Gastrocnemius medialis (tissue), 4 donors: ENCODE data around the gene GPC2. TPM values are rescaled to one million over a fixed set of nuclear protein-coding genes. Genes with fewer than 3 reads are reported as not detected.
"Not testable (repeated sequence)": the region's sequence is repeated elsewhere in the genome, so short reads cannot be mapped to it uniquely, and the experiment has no call there.

Experiments used
- ATAC-seq, 2 donors: fragments of 150-250 bp; one replicate each; pipeline ENCODE4 v1.9.1; 2016
- DNase-seq, 2 donors: peaks; one replicate each; pipeline ENCODE4 v3.0.0-alpha.2; 2019
- H3K27ac ChIP-seq, 4 donors: fragments of 200-600 bp; sonication (generic); 1 replicate in 1 of 4; 2 replicates in 3 of 4; pipeline ENCODE4 v1.5.1; 2016 to 2018; ENCODE audit warnings: mild to moderate bottlenecking in 2 of 4, moderate library complexity in 1 of 4
- H3K27me3 ChIP-seq, 3 donors: fragments of 200-600 bp; sonication (generic) in 2 of 3; 1 replicate in 1 of 3; 2 replicates in 2 of 3; pipeline versions ENCODE4 v1.5.1 to v1.6.0; 2016 to 2019; ENCODE audit warnings: mild to moderate bottlenecking in 1 of 3, moderate library complexity in 1 of 3
- H3K36me3 ChIP-seq, 2 donors: fragments of 200-600 bp; sonication (generic) in 1 of 2; one replicate each; pipeline ENCODE4 v1.5.1; 2017 to 2018
- H3K4me1 ChIP-seq, 2 donors: fragments of 200-600 bp; sonication (generic) in 1 of 2; one replicate each; pipeline ENCODE4 v1.5.1; 2016 to 2017; ENCODE audit warnings: mild to moderate bottlenecking in 2 of 2
- H3K4me3 ChIP-seq, 4 donors: fragments of 200-600 bp; sonication (generic) in 3 of 4; 1 replicate in 1 of 4; 2 replicates in 3 of 4; pipeline ENCODE4 v1.5.1; 2016 to 2019; ENCODE audit warnings: mild to moderate bottlenecking in 2 of 4
- H3K9me3 ChIP-seq, 3 donors: fragments of 200-600 bp; sonication (generic) in 2 of 3; 1 replicate in 1 of 3; 2 replicates in 2 of 3; pipeline ENCODE4 v1.5.1; 2016 to 2019
- POLR2A ChIP-seq, 2 donors: fragments of 450-650 bp; IDR thresholded peaks; one replicate each; pipeline ENCODE4 v1.6.1; 2017; ENCODE audit warnings: antibody characterized with exemption in 2 of 2, mild to moderate bottlenecking in 2 of 2, moderate library complexity in 2 of 2
- in situ Hi-C, 4 donors: fragments of 200-750 bp; cut with MboI; loops; one replicate each; pipeline versions ENCODE4 v1.15.0 to v1.8.0; 2017; ENCODE audit warnings: low sequenced_read_pairs in 4 of 4
- intact Hi-C: fragments of 100-400 bp; cut with DNase I; formaldehyde crosslinking; loops from one replicate; pipeline ENCODE4 v1.15.1; 2023; ENCODE audit warnings: low total_unique reads
- total RNA-seq, 4 donors: library from RNA; depleted of rRNA; stranded (reverse); fragments of >200 nt; gene quantifications; one replicate each; pipeline versions ENCODE4 v1.1.0 to v1.2.3, GENCODE V29; 2016
- TF ChIP-seq, protein P1 (sequence below), 5 experiments: fragments of 450-650 bp in 3 of 5; fragments of 200-600 bp in 2 of 5; sonication (generic) in 2 of 5; IDR thresholded peaks in 4 of 5; conservative IDR thresholded peaks in 1 of 5; 1 replicate in 4 of 5; 2 replicates in 1 of 5; pipeline ENCODE4 v1.5.1; 2016 to 2019; ENCODE audit warnings: antibody characterized with exemption in 5 of 5, mild to moderate bottlenecking in 3 of 5, moderate library complexity in 3 of 5

The GPC2 gene
- total RNA-seq, 4 donors from 2014 or later: 4.0 TPM; not detected in 3

DNA sequence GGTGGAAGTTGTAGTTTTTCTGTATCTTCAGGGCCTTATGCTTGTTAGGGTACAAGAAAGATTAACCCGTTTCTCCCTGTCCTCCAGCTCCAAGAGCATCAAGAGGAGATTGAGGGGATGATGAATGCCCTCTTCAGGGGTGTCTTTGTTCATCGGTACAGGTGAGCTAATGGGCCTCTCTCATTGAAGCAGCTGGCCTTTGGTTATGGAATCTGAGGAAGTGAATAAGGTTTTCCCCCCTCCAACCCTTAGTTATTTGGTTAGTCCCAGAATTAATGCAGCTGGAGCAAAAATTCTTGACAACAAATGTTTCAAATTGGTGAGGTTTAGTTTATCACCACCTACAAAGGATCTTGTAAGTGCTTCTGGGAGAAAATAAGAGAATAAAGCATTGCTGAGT, 18.0 kb upstream of the GPC2 start:
- no peaks in the 10 kb centered on the region for H3K27me3 ChIP-seq
- no peaks in the 10 kb centered on the region for H3K9me3 ChIP-seq
- H3K4me3 ChIP-seq: no peak overlapping the region
- in situ Hi-C loops (no loop called here), intact Hi-C loops (no loop called here)
- DNase-seq: no peak
- H3K27ac ChIP-seq: no peak overlapping the region
- TF ChIP-seq POLR2A (IDR thresholded peaks at IDR 0.05): no peak
- TF ChIP-seq, protein P1, sequence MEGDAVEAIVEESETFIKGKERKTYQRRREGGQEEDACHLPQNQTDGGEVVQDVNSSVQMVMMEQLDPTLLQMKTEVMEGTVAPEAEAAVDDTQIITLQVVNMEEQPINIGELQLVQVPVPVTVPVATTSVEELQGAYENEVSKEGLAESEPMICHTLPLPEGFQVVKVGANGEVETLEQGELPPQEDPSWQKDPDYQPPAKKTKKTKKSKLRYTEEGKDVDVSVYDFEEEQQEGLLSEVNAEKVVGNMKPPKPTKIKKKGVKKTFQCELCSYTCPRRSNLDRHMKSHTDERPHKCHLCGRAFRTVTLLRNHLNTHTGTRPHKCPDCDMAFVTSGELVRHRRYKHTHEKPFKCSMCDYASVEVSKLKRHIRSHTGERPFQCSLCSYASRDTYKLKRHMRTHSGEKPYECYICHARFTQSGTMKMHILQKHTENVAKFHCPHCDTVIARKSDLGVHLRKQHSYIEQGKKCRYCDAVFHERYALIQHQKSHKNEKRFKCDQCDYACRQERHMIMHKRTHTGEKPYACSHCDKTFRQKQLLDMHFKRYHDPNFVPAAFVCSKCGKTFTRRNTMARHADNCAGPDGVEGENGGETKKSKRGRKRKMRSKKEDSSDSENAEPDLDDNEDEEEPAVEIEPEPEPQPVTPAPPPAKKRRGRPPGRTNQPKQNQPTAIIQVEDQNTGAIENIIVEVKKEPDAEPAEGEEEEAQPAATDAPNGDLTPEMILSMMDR (IDR thresholded peaks at IDR 0.05 in 4 of 5, conservative IDR thresholded peaks at IDR 0.05 in 1 of 5): no peak
- no peak for ATAC-seq
- H3K4me1 ChIP-seq: no peaks in the 10 kb centered on the region
- no peaks in the 10 kb centered on the region for H3K36me3 ChIP-seq

DNA sequence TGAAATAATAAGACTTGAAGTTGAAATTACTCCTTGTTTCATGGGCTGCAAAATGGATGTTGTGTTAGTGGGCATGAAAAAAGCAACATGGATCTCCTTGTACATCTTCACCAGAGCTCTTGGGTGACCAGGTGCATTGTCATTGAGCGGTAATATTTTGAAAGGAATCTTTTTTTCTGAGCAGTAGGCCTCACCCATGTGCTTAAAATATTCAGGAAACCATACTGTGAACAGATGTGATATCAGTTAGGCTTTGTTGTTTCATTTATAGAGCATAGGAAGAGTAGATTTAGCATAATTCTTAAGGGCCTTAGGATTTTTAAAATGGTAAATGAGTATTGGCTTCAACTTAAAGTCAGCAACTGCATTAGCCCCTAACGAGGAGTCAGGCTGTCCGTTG, 15.8 kb upstream of the GPC2 start:
- no peaks in the 10 kb centered on the region for H3K27me3 ChIP-seq
- no peak overlapping the region for H3K27ac ChIP-seq
- no peaks in the 10 kb centered on the region for H3K9me3 ChIP-seq
- TF ChIP-seq, protein P1 (IDR thresholded peaks at IDR 0.05 in 4 of 5, conservative IDR thresholded peaks at IDR 0.05 in 1 of 5): no peak
- no peak for TF ChIP-seq POLR2A (IDR thresholded peaks at IDR 0.05)
- intact Hi-C loops (no loop called here), in situ Hi-C loops (no loop called here)
- H3K36me3 ChIP-seq: no peaks in the 10 kb centered on the region
- no peak for ATAC-seq
- no peak for DNase-seq
- no peak overlapping the region for H3K4me3 ChIP-seq
- no peaks in the 10 kb centered on the region for H3K4me1 ChIP-seq

DNA sequence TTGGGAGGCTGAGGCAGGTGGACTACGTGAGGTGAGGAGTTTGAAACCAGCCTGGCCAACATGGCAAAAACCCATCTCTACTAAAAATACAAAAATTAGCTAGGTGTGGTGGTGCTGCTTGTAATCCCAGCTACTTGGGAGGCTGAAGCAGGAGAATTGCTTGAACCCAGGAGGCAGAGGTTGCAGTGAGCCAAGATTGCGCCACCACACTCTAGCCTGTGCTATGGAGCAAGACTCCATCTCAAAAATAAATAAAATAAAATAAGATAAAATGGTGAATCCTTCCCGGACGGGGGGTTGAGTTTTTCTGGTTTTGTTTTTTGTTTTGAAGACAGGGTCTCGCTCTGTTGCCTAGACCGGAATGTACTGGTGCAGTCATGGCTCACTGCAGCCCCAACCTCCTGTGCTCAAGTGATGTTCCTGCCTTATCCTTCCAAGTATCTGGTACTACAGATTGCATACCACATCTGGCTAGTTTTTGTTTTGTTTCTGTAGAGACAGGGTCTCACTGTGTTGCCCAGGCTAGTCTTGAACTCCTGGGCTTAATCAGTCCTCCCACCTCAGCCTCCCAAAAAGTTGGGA, 15.2 kb upstream of the GPC2 start:
- in situ Hi-C loops: not testable (repeated sequence)

DNA sequence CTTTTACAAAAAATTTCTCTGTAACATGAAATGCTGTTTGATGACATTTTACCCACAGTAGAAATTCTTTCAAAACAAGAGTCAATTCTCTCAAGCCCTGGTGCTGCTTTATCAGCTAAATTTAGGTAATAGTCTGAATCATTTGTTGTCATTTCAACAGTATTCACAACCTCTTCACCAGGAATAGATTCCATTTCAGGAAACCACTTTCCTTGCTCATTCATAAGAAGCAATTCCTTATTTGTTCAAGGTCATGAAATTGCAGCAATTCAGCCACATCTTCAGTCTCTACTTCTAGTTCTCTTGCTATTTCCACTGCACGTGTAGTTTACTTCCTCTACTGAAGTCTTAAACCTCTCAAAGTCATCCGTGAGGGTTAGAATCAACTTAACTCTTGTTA, 14.6 kb upstream of the GPC2 start:
- H3K36me3 ChIP-seq: no peaks in the 10 kb centered on the region
- ATAC-seq (no peak), DNase-seq (no peak)
- H3K27me3 ChIP-seq: no peaks in the 10 kb centered on the region
- H3K27ac ChIP-seq: no peak overlapping the region
- no peak overlapping the region for H3K4me3 ChIP-seq
- no peaks in the 10 kb centered on the region for H3K9me3 ChIP-seq
- no peak for TF ChIP-seq POLR2A (IDR thresholded peaks at IDR 0.05)
- TF ChIP-seq, protein P1 (IDR thresholded peaks at IDR 0.05 in 4 of 5, conservative IDR thresholded peaks at IDR 0.05 in 1 of 5): no peak
- intact Hi-C loops (no loop called here), in situ Hi-C loops (no loop called here)
- no peaks in the 10 kb centered on the region for H3K4me1 ChIP-seq

More for the DNA sequence above, 15.2 kb upstream of the GPC2 start:
- H3K4me3 ChIP-seq, DNase-seq, intact Hi-C loops, H3K9me3 ChIP-seq, H3K4me1 ChIP-seq, ATAC-seq, H3K27me3 ChIP-seq, H3K36me3 ChIP-seq, H3K27ac ChIP-seq: not testable (repeated sequence)

DNA sequence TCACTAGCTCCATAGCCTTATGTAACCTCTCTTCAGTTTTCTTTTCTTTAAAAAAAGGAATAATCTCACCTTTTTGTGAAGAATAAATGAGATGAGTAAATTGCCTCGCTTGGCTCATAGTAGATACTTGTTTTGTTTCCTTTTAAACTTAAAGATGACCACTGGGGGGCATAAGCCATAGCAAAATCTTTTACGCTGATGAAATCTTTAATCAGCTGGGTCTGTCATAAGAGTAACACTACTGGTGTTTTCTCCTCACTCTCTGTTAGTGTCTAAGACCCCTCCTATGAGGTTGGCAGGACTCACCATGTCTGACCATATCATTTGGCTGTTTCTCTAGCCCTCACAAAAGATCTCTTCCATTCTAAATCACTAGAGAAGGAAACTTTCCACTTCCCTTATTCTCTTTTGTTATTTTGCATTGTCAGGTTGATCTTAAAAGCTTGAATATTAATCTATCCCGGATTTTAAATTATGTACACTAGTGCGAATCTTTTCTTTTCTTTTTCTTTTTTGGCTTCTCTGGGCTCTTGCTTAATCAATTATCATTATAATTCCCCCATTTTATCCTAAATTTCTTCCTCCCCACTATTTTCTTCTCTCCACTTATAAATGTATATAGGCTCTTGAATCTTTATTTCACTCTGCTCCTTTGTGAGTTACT, 13.0 kb upstream of the GPC2 start:
- intact Hi-C loops (no loop called here), in situ Hi-C loops (no loop called here)
- Histone ChIP-seq H3K36me3 (no peaks in the 10 kb centered on the region), H3K27ac (no peak overlapping the region), H3K9me3 (no peaks in the 10 kb centered on the region), H3K4me3 (no peak overlapping the region), H3K4me1 (no peaks in the 10 kb centered on the region), H3K27me3 (no peaks in the 10 kb centered on the region)
- ATAC-seq (peak in 1 of 2 donors; percentile 30), DNase-seq (no peak)
- no peak for TF ChIP-seq POLR2A (IDR thresholded peaks at IDR 0.05)
- TF ChIP-seq, protein P1 (IDR thresholded peaks at IDR 0.05 in 4 of 5, conservative IDR thresholded peaks at IDR 0.05 in 1 of 5): peak in 3 of 5 experiments; percentile 22 to 33 (median 26)
